Fibroblast of mammary gland (primary cell): ENCODE data around the gene ACE.

Experiments
- DNase-seq: peaks from one replicate; pipeline ENCODE4 v3.0.0-alpha.2; 2010; ENCODE audit warnings: low read depth
- H3K4me3 ChIP-seq: 2 replicates; pipeline ENCODE4 v1.5.1; 2011; ENCODE audit warnings: low read depth, mild to moderate bottlenecking, low read length, moderate library complexity; ENCODE audit not compliant: control insufficient read depth
- CTCF ChIP-seq: conservative IDR thresholded peaks from 2 replicates; pipeline ENCODE4 v1.5.1; 2011; ENCODE audit warnings: low read depth, low read length, inconsistent platforms; ENCODE audit not compliant: control insufficient read depth, insufficient read depth

The ACE gene

GRCh38 chr17:63542942-63543821 lies 66.3 kb downstream of the ACE start:
- no peak overlapping the region for H3K4me3 ChIP-seq

GRCh38 chr17:63543822-63544420 lies 67.1 kb downstream of the ACE start:
- DNase-seq = no peak
- TF ChIP-seq CTCF = no peak
- no peak overlapping the region for H3K4me3 ChIP-seq

More at GRCh38 chr17:63542942-63543821, 66.3 kb downstream of the ACE start:
- no peak for DNase-seq
- TF ChIP-seq CTCF = no peak

GRCh38 chr17:63544467-63545301 lies 67.8 kb downstream of the ACE start:
- no peak for TF ChIP-seq CTCF
- DNase-seq = no peak
- no peak overlapping the region for H3K4me3 ChIP-seq

GRCh38 chr17:63546308-63547082 lies 69.6 kb downstream of the ACE start:
- no peak for TF ChIP-seq CTCF
- DNase-seq = no peak
- no peak overlapping the region for H3K4me3 ChIP-seq

- no peak for TF ChIP-seq CTCF
- H3K4me3 ChIP-seq = no peak overlapping the region
- no peak for DNase-seq
Observed at GRCh38 chr17:63547083-63547523, 70.2 kb downstream of the ACE start.
